Muscle layer of colon (tissue), 2 donors: ENCODE data around the gene CACNA2D1.
"Not testable (repeated sequence)": the region's sequence is repeated elsewhere in the genome, so short reads cannot be mapped to it uniquely, and the experiment has no call there.

Source experiments
- H3K27ac ChIP-seq: one replicate; pipeline ENCODE4 v1.7.0; 2013; ENCODE audit warnings: low read depth, mild to moderate bottlenecking, low read length, moderate library complexity
- H3K27me3 ChIP-seq, 2 donors: one replicate each; pipeline ENCODE4 v1.7.0; 2013; ENCODE audit warnings: low read length in 2 of 2, mild to moderate bottlenecking in 2 of 2; ENCODE audit not compliant: insufficient read depth in 2 of 2, control insufficient read depth in 1 of 2
- H3K36me3 ChIP-seq: one replicate; pipeline ENCODE4 v1.7.0; 2013; ENCODE audit warnings: mild to moderate bottlenecking, low read length; ENCODE audit not compliant: insufficient read depth
- H3K4me1 ChIP-seq: one replicate; pipeline ENCODE4 v1.7.0; 2013; ENCODE audit warnings: mild to moderate bottlenecking, low read length; ENCODE audit not compliant: insufficient read depth
- H3K4me3 ChIP-seq, 2 donors: one replicate each; pipeline ENCODE4 v1.7.0; 2013; ENCODE audit warnings: low read length in 2 of 2, low read depth in 1 of 2, mild to moderate bottlenecking in 1 of 2, moderate library complexity in 1 of 2
- H3K9ac ChIP-seq: one replicate; pipeline ENCODE4 v1.7.0; 2013; ENCODE audit warnings: low read length
- H3K9me3 ChIP-seq: one replicate; pipeline ENCODE4 v1.7.0; 2013; ENCODE audit warnings: mild to moderate bottlenecking, low read length
- donor health status: abdominal sarcoma.
- donor health status: Adenocarcinoma of cecum.

The CACNA2D1 gene

GRCh38 chr7:82388138-82388537 is 55.4 kb downstream of the CACNA2D1 start:
- Histone ChIP-seq H3K4me1 (peaks cover 4% of the 10 kb centered on the region), H3K36me3 (no peaks in the 10 kb centered on the region), H3K27me3 (no peaks in the 10 kb centered on the region), H3K27ac (no peak overlapping the region), H3K9me3 (no peaks in the 10 kb centered on the region), H3K4me3 (no peak overlapping the region), H3K9ac (no peak overlapping the region)

GRCh38 chr7:82386571-82386970 is 57.0 kb downstream of the CACNA2D1 start:
- H3K27ac ChIP-seq, H3K9me3 ChIP-seq: not testable (repeated sequence)

GRCh38 chr7:82384779-82385178 is 58.8 kb downstream of the CACNA2D1 start:
- Histone ChIP-seq H3K4me1 (peaks cover 14% of the 10 kb centered on the region), H3K9ac (no peak overlapping the region), H3K9me3 (no peaks in the 10 kb centered on the region), H3K27ac (no peak overlapping the region), H3K36me3 (no peaks in the 10 kb centered on the region), H3K27me3 (no peaks in the 10 kb centered on the region), H3K4me3 (no peak overlapping the region)

More at GRCh38 chr7:82386571-82386970, 57.0 kb downstream of the CACNA2D1 start:
- not testable (repeated sequence) for H3K36me3 ChIP-seq, H3K9ac ChIP-seq, H3K4me3 ChIP-seq, H3K27me3 ChIP-seq
- H3K4me1 ChIP-seq: peaks cover 14% of the 10 kb centered on the region

- Histone ChIP-seq H3K36me3 (no peaks in the 10 kb centered on the region), H3K4me3 (no peak overlapping the region), H3K4me1 (peaks cover 14% of the 10 kb centered on the region), H3K9me3 (no peaks in the 10 kb centered on the region), H3K27ac (no peak overlapping the region), H3K27me3 (no peaks in the 10 kb centered on the region), H3K9ac (no peak overlapping the region)
Observed at GRCh38 chr7:82384051-82384464, 59.5 kb downstream of the CACNA2D1 start.

GRCh38 chr7:82382276-82382675 is 61.3 kb downstream of the CACNA2D1 start:
- Histone ChIP-seq H3K27ac (no peak overlapping the region), H3K9ac (no peak overlapping the region), H3K4me3 (no peak overlapping the region), H3K4me1 (peaks cover 14% of the 10 kb centered on the region), H3K27me3 (no peaks in the 10 kb centered on the region), H3K9me3 (no peaks in the 10 kb centered on the region), H3K36me3 (no peaks in the 10 kb centered on the region)

GRCh38 chr7:82376739-82377138 is 66.8 kb downstream of the CACNA2D1 start:
- Histone ChIP-seq H3K9me3 (no peaks in the 10 kb centered on the region), H3K27ac (no peak overlapping the region), H3K9ac (no peak overlapping the region)

GRCh38 chr7:82375713-82376112 is 67.9 kb downstream of the CACNA2D1 start:
- no peak overlapping the region for H3K27ac ChIP-seq
- H3K27me3 ChIP-seq: no peaks in the 10 kb centered on the region
- H3K36me3 ChIP-seq: no peaks in the 10 kb centered on the region

More at GRCh38 chr7:82376739-82377138, 66.8 kb downstream of the CACNA2D1 start:
- no peaks in the 10 kb centered on the region for H3K36me3 ChIP-seq
- no peaks in the 10 kb centered on the region for H3K4me1 ChIP-seq
- no peaks in the 10 kb centered on the region for H3K27me3 ChIP-seq
- H3K4me3 ChIP-seq: no peak overlapping the region

GRCh38 chr7:82375129-82375528 is 68.4 kb downstream of the CACNA2D1 start:
- no peaks in the 10 kb centered on the region for H3K9me3 ChIP-seq
- no peak overlapping the region for H3K27ac ChIP-seq
- H3K4me1 ChIP-seq: no peaks in the 10 kb centered on the region
- no peak overlapping the region for H3K4me3 ChIP-seq
- H3K36me3 ChIP-seq: no peaks in the 10 kb centered on the region
- no peak overlapping the region for H3K9ac ChIP-seq
- H3K27me3 ChIP-seq: no peaks in the 10 kb centered on the region

More at GRCh38 chr7:82375713-82376112, 67.9 kb downstream of the CACNA2D1 start:
- Histone ChIP-seq H3K9me3 (no peaks in the 10 kb centered on the region), H3K4me3 (no peak overlapping the region), H3K4me1 (no peaks in the 10 kb centered on the region), H3K9ac (no peak overlapping the region)

GRCh38 chr7:82373926-82374635 is 69.5 kb downstream of the CACNA2D1 start:
- Histone ChIP-seq H3K27ac (no peak overlapping the region), H3K4me3 (no peak overlapping the region), H3K9ac (no peak overlapping the region), H3K27me3 (no peaks in the 10 kb centered on the region), H3K9me3 (no peaks in the 10 kb centered on the region), H3K36me3 (no peaks in the 10 kb centered on the region), H3K4me1 (no peaks in the 10 kb centered on the region)

GRCh38 chr7:82364671-82365070 is 78.9 kb downstream of the CACNA2D1 start:
- Histone ChIP-seq H3K9me3 (no peaks in the 10 kb centered on the region), H3K27ac (no peak overlapping the region), H3K4me1 (no peaks in the 10 kb centered on the region), H3K4me3 (no peak overlapping the region), H3K27me3 (no peaks in the 10 kb centered on the region), H3K36me3 (no peaks in the 10 kb centered on the region), H3K9ac (no peak overlapping the region)

- no peaks in the 10 kb centered on the region for H3K36me3 ChIP-seq
- H3K9me3 ChIP-seq: no peaks in the 10 kb centered on the region
- no peak overlapping the region for H3K9ac ChIP-seq
- no peaks in the 10 kb centered on the region for H3K27me3 ChIP-seq
- no peak overlapping the region for H3K4me3 ChIP-seq
- no peaks in the 10 kb centered on the region for H3K4me1 ChIP-seq
- H3K27ac ChIP-seq: no peak overlapping the region
Observed at GRCh38 chr7:82364048-82364447, 79.5 kb downstream of the CACNA2D1 start.

GRCh38 chr7:82362129-82362706 is 81.4 kb downstream of the CACNA2D1 start:
- Histone ChIP-seq H3K27ac (no peak overlapping the region), H3K9ac (no peak overlapping the region), H3K27me3 (no peaks in the 10 kb centered on the region), H3K36me3 (no peaks in the 10 kb centered on the region), H3K4me3 (no peak overlapping the region), H3K9me3 (no peaks in the 10 kb centered on the region), H3K4me1 (peaks cover 6% of the 10 kb centered on the region)
